Hematopoietic multipotent progenitor cell treated with erythropoietin and hydrocortisone succinate and interleukin-3 and kit ligand, for 4 days (in vitro differentiated cells): ENCODE measurements around the gene ATP6V0A4.
A peak's percentile ranks its signal among the peaks of the same experiment; 100 is the strongest.
"Not testable (repeated sequence)": the region's sequence is repeated elsewhere in the genome, so short reads cannot be mapped to it uniquely, and the experiment has no call there.

Experiments used
- DNase-seq: peaks from one replicate; pipeline ENCODE4 v3.0.0-alpha.2; 2015

ATP6V0A4 gene

DNA sequence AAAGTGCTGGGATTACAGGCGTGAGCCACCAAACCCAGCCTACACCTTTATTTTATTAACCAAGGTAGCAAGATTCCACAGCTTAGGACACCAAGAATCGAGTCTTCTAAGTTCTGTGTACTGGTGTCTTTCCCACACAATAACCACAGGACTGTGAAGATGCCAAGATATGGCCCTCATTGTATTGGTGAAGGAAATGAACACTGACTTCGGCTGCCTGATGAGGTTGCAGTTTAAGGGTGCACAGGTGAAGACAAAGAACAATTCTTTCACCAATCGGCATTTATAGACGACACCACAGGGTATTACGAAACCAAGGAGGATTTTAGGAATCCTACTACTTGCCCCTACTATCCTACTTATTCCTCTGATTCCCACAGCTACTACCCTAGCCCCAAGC lies 49.3 kb downstream of the ATP6V0A4 start:
- DNase-seq, result peak; percentile 24

DNA sequence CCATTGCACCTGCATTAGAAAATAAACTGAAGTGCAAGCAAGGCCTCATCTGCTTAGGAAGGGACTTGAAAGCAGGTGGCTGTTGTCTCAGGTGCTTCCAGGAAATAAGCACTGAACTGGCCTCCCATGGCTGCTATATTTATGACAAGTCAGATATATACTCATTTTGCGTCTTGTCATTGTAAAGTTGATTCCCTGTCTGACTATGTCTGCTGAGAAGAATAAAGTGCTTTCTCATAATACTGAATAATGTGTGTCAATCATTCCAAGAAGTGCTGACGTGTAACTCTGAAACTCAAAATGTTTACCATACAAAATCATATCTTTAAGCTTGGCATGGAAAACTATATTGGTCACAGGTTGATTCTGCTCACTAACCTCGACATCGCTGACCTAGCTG lies 51.9 kb downstream of the ATP6V0A4 start:
- DNase-seq, result no peak

DNA sequence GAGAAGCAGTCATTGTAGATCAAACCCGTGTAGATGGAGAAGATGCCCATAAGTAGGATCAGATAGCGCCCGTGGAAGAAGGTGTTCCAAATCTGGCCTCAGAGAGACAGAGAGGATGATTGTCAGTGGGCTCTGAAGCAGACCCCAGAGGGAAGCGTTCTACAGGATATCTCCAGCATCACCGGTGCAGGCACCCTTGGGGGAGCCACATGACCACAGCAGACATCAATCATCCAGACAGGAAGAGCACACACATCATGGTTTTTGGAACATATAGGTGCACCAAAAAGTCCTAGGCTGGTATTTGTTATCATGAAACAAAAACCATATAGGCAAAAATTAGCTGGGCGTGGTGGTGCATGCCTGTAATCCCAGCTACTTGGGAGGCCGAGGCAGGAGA lies 52.8 kb downstream of the ATP6V0A4 start:
- no peak for DNase-seq

DNA sequence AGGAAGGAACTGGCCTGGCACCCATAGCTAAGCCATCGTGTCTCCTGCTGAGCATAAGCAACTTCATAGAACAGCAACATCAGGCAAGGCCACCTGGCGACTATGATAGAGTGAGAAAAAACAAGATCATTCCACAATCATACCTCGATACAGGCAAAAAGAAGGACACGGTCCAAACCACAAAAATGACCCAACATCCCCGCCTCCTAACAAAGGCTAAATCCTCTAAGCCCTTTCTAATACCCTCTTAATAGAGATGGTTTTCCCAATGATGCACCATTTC lies 56.6 kb downstream of the ATP6V0A4 start:
- no peak for DNase-seq

DNA sequence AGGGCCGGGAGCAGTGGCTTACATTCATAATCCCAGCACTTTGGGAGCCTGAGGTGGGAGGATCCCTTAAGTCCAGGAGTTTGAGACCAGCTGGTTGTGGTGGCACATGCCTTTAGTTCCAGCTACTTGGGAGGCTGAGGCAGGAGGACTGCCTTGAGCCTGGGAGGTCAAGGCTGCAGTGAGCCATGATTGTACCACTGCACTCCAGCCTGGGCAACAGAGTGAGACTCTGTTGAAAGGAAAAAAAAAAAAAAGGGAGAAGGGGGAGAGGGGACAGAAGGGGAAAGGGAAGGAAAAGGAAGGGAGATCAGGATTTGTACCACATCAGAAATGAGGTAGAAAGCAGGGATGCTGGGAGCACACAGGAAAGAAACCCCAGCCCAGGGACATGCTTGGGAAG lies 58.1 kb downstream of the ATP6V0A4 start:
- no peak for DNase-seq

DNA sequence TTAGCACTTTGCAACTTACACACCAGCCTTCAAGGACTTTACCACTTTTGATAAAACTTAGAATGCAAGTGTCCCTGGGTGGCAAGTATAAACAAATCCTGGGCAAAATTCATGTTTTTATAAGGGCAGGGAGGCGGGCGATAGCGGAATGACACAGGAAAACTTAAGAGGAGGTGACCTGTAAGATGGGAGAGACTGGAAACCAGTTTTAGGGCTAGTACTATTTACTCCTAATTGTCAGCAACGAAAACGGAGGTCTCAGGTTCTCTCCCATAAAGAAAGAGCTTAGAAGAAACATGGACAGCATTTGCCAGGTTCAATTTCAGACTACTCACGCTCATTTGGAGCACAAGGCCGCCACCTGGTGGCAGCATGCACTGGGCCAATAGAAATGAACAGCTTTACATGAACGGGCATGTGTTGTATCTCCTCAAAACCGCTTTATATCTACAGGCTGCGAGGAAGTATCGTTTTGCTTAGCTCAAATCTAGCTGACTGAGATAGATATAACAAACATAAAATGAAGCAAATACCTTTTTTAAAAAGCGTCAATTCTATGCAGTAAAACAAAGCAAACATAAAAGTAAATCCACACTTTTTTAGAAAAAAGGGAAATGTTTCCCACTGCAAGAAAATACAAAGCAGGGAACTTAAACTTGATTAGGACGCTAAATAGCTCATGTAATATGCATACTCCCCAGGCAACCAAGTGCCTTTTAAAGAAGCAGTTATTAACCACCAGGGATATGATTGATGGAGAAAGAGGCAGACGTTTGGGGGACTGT lies 59.3 kb downstream of the ATP6V0A4 start:
- peak; percentile 95 for DNase-seq

DNA sequence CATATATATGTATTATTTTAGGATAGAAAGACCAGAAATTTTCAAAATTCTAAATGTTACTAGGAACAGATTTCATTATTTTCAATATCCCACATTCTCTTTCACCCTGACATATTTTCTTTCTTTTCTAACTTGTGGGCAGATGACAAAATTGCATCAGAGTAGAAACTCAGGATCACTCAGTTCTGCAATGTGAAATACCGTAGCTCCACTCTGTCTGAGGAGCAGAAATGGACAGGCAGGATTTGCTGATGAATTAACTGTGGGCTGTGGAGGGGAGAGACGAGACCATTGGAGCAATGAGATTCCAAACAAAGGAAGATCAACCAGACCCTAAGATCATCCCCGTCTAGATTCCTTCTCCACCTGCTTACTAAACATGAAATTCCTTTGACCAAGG lies 59.9 kb downstream of the ATP6V0A4 start:
- no peak for DNase-seq

DNA sequence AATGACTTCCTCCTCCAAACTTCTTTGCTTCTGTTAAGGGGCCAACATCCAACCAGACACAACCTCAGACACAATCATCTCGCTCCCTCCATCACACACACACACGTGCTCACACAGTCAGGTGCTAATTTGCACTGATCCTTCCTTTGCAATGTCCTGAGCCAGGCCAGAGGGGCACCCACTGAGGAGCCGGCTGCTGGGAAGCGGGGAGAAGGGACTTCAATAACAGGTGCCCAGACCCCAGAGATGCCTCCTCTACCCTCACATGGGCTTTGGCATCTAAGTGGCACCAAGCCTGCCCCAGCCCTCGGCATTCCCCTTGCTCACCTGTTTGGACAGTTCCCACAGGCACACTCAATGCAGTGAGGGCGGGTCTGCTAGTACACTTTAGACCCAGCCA lies 62.6 kb downstream of the ATP6V0A4 start:
- no peak for DNase-seq

DNA sequence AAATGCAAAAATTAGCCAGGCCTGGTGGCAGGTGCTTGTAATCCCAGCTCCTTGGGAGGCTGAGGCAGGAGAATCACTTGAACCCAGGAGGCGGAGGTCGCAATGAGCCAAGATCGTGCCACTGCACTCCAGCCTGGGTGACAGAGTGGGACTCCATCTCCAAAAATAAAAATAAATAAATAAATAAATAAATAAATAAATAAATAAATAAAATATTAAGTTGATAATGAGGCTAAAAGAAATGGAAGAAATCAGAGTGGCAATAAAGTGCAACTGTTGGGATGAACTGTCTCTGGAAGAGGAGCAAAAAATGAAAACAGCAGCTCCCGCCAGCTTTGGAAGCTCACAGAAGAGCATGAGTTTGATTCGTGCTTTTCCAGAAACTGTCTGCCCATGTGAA lies 66.3 kb downstream of the ATP6V0A4 start:
- not testable (repeated sequence) for DNase-seq

DNA sequence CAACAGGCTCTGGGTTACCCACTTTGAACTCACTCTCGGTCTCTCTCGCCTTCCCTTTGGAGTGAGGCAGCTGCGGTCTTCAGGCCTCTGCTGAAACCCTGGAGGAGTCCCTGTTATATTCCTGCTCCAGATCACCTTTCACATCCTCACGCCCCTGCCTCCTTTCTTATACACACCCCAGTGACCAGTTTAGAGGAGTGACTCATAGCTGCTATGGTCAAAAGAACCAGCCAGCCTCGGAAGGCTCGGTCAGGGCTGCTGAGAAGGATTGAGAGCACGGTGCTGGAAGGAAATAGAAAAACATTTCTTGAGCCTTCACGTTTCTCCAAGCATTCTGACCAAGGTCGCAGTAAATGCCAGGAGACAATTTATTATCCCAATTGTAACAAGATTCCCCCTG lies 68.6 kb downstream of the ATP6V0A4 start:
- DNase-seq, result no peak

DNA sequence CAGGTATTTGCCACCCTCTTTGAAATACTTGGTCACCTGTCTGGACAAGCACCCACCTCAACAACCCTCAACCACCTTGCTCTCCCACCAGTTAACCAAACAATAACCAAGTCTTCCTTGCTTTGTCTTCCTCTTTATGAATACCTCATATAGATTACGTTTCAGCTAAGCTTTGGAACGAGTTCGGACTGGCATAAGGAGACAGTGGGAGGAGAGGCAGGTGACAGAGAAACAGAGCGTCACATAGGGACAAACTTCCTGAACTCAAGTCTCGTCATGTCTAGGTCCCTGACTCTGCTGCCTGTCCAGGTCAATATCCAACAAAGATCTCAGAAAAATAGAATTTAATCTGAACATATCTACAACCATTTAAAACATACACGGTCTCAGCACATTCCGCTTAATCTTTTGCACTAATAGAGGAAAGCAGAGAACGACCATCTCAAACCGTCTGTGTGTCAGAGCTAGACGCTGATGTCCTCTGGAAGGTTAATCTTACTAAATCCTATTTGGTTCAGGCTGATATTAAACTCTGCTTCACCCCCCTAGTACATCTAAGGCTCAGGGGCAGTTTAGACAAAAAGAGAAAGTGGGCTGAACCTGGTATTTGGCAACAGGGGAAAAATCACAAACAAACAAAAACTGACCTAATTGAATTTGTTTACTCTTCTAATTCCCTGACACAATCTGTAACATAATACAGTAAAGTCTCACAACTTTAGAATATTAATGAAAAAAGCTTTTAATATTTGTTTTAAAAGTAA lies 70.5 kb downstream of the ATP6V0A4 start:
- DNase-seq, result no peak

DNA sequence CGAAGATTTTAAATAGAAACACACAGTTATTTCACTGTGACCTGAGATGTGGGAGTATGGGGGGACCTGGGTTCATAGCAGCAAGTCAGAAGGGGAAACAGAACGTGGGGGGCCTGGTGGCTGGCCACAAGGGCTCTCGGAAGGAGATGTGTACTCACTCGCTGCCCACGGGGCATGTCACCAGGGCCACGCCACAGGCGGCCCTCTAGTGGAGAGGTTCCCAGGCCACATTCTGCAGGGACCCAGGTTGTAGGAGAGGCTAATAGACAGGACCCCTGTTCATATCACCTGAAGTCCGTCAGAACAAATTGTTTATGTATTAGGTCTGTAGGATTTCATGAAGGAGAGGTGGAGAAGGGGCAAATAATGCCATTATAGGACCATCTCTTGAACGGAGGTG lies 71.7 kb downstream of the ATP6V0A4 start:
- DNase-seq, result peak; percentile 23

DNA sequence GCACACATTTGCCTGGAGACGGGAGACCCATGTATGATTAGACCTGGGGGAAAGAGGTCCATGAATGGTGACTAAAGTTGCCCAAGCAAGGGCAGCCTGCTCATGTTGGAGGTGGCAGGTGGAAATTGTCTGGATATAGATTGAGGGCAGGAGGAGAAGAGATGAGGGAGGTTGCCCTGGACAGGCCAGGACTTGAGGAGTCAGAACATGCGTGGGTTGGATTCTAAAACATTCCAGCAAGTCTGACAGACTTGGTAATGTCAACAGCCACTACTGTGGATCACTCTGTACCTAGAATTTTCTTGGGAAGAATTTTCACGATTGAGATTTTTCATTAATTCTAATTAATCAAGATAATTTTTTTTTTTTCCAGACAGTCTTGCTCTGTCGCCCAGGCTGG lies 77.7 kb downstream of the ATP6V0A4 start:
- no peak for DNase-seq

DNA sequence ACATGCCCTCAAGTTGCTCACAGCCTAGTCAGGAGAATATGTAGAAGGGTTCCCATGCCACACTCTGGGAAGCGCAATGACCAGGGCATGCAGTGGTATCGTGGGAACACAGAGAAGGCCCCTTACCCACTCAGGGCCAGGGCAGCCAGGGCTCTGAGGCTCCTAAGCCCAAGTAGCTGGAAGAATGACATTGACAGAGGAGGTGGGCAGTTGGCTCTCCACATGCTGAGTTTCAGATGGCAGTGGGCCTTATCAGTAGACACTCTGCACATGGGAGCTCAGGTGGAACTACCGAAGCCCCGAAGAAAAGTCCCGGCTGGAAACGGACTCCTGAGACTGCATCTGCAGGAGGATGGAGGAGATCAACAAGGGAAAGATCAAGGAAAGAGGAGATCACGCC lies 81.1 kb downstream of the ATP6V0A4 start:
- no peak for DNase-seq

DNA sequence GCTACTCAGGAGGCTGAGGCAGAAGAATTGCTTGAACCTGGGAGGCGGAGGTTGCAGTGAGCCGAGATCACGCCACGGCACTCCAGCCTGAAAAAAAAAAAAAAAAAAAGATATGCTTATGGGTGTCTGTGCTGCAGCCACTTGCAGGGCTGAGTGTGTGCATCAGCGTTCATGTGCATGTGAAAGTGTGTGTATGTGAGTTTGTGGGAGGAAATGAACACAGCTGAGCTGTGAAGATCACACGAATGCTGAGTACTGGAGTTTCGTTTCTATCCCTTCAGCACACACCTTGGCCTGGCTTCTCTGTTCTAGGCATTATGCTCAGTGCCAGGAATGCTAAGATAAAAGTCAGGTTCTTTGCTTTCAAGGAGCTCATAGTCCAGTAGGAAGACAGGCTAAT lies 84.8 kb downstream of the ATP6V0A4 start:
- no peak for DNase-seq

DNA sequence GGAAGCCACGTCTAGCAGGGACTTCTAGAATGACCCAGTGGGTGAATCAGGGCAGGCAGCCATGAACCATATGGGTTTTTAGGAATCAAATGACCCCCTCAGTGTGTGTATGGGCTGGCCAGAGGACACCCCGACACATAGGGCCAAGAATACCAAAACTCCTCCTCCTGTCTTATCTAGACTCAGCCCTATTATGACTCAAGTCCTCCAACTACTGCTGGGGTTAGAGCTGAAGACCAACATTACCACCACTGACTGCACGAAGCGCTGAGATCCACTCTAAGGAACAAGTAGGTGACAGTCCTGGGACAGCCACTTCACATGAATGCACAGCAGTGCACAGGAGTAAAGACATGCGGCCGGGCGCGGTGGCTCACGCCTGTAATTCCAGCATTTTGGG lies 85.3 kb downstream of the ATP6V0A4 start:
- DNase-seq, result peak; percentile 58

DNA sequence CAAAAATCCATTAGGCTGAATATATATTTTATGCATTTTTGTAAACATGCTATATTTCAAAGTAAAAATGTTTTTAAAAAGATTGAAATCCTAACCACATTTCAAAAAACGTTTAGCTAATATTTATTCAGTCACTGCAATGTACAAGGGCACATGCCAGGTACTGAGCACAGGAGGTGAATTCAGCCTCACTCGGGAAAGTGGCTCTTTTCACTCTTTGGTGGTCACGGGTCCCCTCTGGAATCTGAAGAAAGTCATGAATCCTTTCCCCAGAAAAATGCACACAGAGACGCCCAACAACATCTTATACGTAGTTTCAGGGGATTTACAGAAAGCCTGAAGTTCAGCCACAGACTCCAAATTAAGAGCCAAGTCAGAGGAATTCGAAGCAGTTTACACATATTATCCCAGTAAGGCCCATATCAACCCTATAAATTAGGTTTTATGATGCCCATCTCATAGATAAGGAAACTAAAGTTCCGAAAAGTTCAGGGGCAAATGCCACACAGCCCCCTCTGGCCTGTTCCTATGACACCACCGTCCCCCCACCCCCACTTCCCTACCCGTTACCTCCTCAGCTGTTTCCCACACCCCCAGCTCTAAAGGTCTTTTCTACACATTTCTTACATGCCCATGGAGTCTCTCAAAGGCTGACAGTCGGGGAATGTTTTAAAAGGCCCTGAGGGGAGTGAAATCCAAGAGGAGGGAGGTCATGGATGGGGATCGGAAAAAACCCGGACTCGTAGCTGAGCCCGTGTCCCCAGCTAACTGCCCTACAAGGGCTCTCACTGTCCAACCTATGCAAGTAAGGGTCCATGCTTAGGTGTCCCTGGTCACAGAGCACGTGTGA lies 87.2 kb downstream of the ATP6V0A4 start:
- DNase-seq, result no peak

DNA sequence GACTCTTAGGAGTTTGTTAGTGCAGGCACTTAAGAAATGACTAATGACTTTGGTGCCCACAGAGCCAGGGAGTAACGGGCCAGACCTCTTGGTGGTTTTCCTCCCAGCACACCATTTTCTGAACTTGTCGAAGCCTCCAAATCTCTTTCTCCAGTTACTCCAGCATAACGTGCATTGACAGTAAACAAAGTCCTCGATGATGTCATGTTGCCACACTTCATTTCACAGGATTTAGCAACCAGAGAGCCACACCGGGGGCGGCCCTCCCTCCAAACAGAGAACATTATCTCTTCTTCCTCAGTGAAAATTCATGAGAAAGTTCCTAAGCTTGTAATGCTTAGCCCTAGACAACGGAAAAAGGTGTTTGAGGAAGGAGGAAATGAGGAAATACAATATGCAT lies 92.8 kb downstream of the ATP6V0A4 start:
- DNase-seq, result peak; percentile 77

DNA sequence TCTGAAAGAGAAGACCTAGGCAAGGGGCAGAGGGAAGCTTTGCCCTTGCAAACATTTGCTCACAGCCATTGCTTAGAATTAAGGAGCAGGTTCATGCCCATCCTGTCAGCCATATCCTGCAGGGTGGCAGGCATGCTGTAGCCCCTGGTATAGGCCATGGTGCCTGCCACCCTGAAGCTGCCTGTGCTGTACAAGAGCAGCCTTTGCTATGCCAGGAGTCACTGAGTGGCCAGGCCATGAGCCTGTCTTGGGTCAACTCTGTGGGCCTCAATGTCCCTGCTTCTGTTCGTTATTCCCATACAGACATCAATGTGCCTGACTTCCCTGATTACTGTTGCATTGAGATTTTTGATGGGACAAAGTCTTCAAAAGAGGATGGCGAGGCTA lies 96.5 kb downstream of the ATP6V0A4 start:
- DNase-seq, result no peak

DNA sequence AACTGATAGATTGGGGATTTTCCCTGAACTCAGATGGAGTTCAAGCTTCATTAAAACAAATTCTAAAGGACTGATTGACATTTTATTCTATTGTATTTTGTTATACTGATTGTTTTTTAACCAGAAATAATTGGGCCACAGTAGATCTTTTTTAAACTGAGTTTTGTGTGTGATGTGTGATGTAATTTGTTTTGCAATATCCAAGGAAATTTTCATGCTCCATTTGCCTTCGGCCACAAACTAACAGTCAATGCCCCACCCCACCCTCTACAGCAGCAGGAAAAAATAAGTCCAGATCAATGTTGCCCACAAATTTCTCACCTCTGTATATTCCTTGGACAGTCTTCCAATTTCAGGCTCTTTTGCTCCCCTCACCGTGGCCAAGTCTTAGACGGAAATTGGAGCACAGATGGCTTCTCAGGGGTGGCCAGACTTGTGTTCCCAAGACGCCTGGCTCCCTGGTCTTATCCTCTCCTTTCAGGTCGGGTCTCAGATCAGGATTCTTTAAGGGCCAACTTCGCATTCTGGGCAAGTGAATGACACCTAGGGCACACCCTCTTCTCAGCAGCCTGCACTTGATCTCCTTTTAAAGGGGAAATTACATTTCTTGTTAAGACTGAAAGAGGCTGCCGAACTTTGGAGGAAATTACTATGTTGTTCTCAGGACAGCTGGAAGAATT lies 97.0 kb downstream of the ATP6V0A4 start, which contains the start of gene SVOPL:
TSS of gene SVOPL (minus strand) at position 506 of the 680 bp plus-strand sequence. CDS start 22,317 bp downstream, outside the sequence.
- peak; percentile 27 for DNase-seq

DNA sequence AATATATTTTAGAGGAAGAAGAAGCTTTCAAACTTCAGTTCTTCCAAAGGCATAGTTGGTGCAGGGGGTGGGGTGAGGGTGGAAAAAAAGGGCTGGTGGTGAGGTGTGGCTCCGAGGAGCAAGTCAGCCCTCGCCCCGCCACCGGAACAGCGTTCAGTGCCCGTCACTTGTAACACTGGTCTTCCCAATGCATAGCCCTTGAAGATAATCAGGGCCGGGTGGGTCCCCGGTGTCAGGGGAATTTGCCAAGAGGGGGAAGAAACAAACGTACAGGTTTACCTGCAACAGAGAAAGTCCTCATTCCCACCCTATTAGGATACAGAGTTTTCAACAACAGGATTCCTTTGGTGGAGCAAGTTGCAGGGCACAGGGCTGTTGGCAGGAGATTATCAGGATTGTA lies 98.3 kb downstream of the ATP6V0A4 start:
- DNase-seq, result no peak

DNA sequence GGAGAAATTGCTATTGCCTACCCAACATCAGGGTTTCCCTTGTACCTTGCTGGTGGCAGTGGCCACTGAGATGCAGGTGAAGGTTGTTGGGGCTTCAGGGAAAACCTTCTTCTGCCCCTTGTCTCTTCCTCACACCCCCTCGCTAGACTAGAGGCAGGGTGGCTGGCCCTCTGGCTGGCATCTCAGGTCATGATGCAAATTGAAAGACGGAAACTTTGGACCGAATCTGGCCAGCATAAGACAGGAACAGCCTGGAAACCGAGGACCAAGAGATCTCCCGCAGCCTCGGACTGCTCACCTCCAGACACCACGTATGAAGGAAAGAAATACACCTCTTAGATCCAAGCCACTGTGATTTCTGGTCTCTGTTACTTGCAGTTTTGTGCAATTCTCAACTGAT lies 99.7 kb downstream of the ATP6V0A4 start:
- no peak for DNase-seq

DNA sequence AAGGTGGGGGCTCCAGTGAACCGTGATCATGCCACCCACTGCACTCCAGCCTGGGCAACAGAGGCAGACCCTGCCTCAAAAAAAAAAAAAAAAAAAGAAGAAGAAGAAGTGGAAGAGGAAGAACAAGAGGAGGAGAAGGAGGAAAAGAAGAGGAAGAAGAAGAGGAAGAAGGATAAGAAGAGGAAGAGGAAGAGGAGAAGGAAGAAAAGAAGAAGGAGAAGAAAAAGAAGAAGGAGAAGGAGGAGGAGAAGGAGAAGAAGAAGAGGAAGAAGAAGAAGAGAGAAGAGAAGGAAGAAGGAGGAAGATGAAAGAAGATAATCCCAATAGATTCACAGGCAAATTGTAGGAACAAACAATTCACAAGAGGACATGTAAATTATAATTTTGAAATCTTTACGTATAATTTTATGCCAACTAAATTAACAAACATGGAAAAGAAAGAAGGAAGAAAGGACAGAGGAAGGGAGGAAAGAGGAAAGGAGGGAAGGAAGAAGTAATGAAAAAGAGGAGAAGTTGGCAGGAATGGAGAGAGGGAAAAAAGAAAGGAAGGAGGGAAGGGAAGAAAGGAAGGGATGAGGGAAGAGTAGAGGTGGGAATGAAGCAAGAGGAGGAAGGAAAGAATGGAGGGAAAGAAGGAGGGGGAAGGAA lies 100.3 kb downstream of the ATP6V0A4 start:
- no peak for DNase-seq
